ENCODE measurements around the gene MEG3. TPM values are rescaled to one million over a fixed set of nuclear protein-coding genes. Genes with fewer than 3 reads are reported as not detected.

Gene MEG3
- total RNA-seq, 2 donors from 2014 or later: 6.5 to 9.5 TPM

DNA sequence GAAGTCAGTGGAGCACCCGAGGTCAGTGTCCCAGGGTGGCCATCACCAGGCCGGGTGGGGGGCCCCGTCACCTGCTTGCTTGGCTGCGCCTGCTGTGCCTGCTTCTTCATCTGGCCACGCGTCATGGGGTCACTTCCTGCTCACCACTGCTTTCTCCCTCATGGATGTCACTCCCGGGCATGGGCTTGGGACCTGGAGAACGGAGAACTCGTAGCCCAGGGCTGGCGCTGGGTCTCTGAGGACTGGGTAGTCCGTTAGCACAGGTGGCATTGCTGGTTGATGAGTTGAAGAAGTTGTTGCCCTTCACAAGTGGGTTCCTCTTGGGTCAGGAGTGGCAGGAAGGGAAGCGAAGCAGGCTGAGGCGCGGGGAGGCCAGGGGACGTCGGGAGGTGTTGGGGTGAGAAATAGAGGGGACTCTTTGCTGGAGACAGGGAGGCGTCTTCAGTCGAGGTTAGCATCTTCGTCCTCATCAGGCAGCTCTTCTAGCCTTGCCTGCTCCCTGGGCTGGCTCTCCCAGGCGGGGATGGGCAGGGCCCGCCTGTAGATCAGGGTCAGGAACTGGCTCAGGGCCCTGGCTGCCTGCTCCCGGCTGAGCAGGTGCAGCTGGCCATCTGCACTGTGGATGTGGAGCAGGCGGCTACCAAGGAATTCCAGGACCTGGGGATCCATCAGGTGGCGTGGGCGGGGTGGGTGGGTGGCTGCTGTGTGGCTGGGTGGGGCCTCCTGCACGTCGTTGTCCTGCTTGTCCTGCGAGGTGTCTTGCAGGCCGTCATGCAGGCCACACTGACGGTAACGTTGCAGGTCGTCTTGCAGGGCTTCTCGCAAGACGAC is 54.6 kb downstream of the MEG3 start:
- Histone ChIP-seq H3K4me1 (no peaks in the 10 kb centered on the region), H3K36me3 (no peaks in the 10 kb centered on the region), H3K9me3 (no peaks in the 10 kb centered on the region), H3K27ac (no peak overlapping the region), H3K4me3 (no peak overlapping the region), H3K27me3 (no peaks in the 10 kb centered on the region)
- no peak for DNase-seq (ENCODE audit: low spot score)
- TF ChIP-seq, protein P1, sequence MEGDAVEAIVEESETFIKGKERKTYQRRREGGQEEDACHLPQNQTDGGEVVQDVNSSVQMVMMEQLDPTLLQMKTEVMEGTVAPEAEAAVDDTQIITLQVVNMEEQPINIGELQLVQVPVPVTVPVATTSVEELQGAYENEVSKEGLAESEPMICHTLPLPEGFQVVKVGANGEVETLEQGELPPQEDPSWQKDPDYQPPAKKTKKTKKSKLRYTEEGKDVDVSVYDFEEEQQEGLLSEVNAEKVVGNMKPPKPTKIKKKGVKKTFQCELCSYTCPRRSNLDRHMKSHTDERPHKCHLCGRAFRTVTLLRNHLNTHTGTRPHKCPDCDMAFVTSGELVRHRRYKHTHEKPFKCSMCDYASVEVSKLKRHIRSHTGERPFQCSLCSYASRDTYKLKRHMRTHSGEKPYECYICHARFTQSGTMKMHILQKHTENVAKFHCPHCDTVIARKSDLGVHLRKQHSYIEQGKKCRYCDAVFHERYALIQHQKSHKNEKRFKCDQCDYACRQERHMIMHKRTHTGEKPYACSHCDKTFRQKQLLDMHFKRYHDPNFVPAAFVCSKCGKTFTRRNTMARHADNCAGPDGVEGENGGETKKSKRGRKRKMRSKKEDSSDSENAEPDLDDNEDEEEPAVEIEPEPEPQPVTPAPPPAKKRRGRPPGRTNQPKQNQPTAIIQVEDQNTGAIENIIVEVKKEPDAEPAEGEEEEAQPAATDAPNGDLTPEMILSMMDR (IDR thresholded peaks at IDR 0.05): no peak

DNA sequence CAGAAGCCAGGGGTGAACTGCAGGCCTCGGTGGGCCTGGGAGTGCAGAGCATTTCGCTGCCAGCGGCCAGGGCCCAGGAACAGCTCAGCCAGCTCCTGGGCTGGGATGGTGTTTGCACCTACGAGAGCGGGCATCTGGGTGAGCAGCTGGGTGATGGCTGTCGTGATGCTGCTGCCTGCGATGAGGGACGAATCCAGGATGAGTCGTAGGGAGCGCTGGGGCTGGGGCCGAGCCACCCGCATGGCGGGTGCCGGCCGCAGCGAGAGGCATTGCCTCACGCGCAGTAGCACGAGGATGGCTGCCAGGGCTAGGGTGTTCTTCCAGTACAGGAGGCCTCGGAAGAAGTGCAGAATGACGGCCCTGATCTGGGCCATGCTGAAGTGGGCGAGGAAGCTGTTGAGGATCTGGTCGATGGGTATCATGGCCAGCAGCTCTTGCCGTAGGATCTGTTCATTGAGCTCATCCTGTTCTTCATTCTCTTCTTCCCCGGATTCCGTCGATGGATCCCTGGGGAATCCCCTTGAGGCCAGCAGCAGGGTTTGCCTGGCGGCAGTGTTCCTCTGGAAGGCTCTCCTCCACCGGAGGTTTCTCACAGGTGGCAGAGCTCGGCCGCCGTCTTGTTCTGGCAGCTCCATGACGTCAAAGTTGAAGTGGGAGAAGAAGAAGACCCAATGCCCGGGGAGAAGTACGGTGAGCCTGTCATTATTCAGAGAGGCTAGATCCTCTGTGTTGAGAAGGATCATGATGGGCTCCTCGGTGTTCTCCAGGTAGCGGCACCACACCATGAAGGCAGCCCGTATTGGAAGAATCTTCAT is 55.5 kb downstream of the MEG3 start:
- TF ChIP-seq, protein P1 (IDR thresholded peaks at IDR 0.05): no peak
- H3K36me3 ChIP-seq: no peaks in the 10 kb centered on the region
- H3K4me3 ChIP-seq: no peak overlapping the region
- H3K27ac ChIP-seq: no peak overlapping the region
- no peaks in the 10 kb centered on the region for H3K9me3 ChIP-seq
- no peaks in the 10 kb centered on the region for H3K4me1 ChIP-seq
- DNase-seq (ENCODE audit: low spot score): no peak
- no peaks in the 10 kb centered on the region for H3K27me3 ChIP-seq

DNA sequence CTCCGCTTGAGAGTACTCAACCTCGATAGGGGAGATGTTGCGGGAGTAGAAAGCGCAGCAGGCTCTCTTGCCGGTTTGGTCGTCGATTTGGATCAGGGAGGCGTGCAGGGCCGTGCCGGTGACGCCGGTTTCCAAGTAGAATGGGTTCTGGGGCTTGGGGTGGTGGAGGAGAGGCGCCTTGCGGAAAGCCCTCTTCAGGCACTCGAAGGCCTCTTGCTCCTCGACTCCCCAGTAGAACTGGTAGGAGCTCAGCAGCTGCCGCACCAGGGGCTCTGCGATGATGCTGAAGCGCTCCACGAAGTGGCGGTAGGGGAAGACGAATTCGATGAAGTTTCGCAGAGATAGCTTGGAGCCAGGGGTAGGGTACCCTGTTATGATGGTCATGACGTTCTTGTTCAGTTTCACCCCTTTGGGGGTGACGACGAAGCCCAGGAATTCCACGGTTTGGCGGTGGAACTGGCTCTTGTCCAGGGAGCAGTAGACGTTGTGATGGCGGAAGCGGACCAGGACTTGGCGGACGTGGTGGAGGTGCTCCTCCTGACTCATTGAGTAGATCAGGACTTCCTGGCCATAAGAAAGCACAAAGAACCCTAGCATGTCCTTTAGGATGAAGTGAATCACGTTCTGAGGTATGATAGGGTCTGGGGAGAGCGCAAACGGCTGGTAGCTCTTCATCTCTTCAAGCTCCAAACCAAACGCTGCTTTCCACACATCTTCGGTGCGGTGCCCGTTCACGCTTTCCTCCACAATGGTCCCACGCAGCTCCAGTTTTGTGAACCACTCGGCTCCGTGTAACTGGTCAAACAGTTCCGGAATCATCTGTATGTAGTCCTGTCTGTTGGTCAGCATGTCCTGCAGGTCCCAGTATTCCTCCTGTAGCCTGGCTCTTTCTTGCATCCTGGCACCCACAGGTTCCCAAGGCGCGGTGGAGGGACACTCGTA is 56.4 kb downstream of the MEG3 start:
- DNase-seq (ENCODE audit: low spot score): no peak
- H3K27ac ChIP-seq: no peak overlapping the region
- no peaks in the 10 kb centered on the region for H3K27me3 ChIP-seq
- TF ChIP-seq, protein P1 (IDR thresholded peaks at IDR 0.05): no peak
- H3K4me3 ChIP-seq: no peak overlapping the region
- H3K4me1 ChIP-seq: no peaks in the 10 kb centered on the region
- H3K36me3 ChIP-seq: no peaks in the 10 kb centered on the region
- H3K9me3 ChIP-seq: no peaks in the 10 kb centered on the region

DNA sequence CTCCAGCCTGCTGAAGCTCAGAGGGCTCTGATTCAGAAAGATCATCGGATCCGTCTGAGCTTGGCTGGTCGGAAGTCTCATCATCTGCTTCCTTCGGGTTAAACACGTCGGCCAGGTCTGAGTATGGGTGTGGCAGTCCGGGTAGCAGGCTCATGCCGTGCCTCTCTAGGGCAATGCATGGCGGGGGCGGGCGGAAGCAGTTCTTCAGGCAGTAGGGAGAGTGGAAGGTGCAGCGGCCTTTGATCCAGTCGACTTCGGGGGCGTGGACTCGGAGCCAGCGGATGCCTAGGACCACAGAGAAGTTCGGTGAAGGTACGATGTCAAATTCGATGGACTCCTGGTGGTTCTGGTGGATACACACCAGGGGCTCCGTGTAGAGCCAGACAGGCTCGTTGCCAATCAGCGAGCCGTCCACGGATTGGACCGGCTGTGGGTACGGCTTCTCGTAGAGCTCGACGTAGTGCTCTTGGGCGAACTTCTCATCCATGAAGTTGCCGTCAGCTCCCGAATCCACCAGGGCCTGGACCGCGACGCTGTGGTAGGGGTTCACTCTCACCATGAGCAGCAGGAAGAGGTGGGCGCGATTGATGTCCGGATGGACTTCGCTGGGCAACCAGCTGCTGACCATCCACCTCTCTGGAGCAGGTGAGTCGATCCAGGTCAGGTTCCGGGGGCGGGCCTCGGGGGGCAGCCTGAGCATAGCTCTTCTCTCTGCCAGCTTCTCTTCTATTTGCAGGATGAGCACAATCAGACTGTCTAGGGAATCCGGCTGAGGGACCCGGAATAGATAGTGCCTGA is 57.3 kb downstream of the MEG3 start:
- no peak overlapping the region for H3K4me3 ChIP-seq
- no peak for DNase-seq (ENCODE audit: low spot score)
- H3K36me3 ChIP-seq: no peaks in the 10 kb centered on the region
- H3K4me1 ChIP-seq: no peaks in the 10 kb centered on the region
- H3K27me3 ChIP-seq: no peaks in the 10 kb centered on the region
- TF ChIP-seq, protein P1 (IDR thresholded peaks at IDR 0.05): no peak
- no peaks in the 10 kb centered on the region for H3K9me3 ChIP-seq
- no peak overlapping the region for H3K27ac ChIP-seq

DNA sequence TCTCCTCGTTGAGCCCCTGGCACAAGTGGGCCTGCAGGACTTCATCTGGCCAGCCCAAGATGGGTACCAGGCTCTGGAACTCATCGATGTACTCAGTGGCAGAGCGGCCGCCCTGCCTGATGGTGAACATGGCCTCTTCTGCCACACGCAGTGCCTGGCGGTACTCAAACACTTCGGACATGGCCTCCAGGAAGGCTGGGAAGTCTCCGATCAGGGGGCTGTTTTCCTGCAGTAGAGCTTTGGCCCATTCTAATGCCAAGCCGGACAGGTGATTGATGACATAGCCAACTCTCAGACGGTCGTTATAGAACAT is 57.8 kb downstream of the MEG3 start:
- DNase-seq (ENCODE audit: low spot score): no peak
- Histone ChIP-seq H3K27me3 (no peaks in the 10 kb centered on the region), H3K9me3 (no peaks in the 10 kb centered on the region), H3K4me1 (no peaks in the 10 kb centered on the region), H3K27ac (no peak overlapping the region), H3K36me3 (no peaks in the 10 kb centered on the region), H3K4me3 (no peak overlapping the region)
- TF ChIP-seq, protein P1 (IDR thresholded peaks at IDR 0.05): no peak
